GM19467 (cell line): ENCODE measurements around the gene RBL2.
"Not testable (repeated sequence)": the region's sequence is repeated elsewhere in the genome, so short reads cannot be mapped to it uniquely, and the experiment has no call there.

ENCODE experiments used
- ATAC-seq: cut with Tn5 transposase; IDR thresholded peaks from one replicate; pipeline ENCODE4 v1.9.1; 2021; ENCODE audit warnings: mild to moderate bottlenecking, moderate library complexity; ENCODE audit not compliant: unreplicated experiment

The RBL2 gene

GRCh38 chr16:53503270-53503923 is 69.1 kb downstream of the RBL2 start:
- ATAC-seq, result peak; percentile 97

GRCh38 chr16:53503991-53504663 is 69.9 kb downstream of the RBL2 start:
- ATAC-seq, result no peak

GRCh38 chr16:53504665-53505064 is 70.4 kb downstream of the RBL2 start:
- no peak for ATAC-seq

- no peak for ATAC-seq
Observed at GRCh38 chr16:53506254-53506653, 72.0 kb downstream of the RBL2 start.

- no peak for ATAC-seq
Observed at GRCh38 chr16:53507464-53508179, 73.4 kb downstream of the RBL2 start.

GRCh38 chr16:53509906-53510703 is 75.8 kb downstream of the RBL2 start:
- ATAC-seq, result peak; percentile 53

- no peak for ATAC-seq
Observed at GRCh38 chr16:53510704-53511070, 76.4 kb downstream of the RBL2 start.

GRCh38 chr16:53511084-53511402 is 76.8 kb downstream of the RBL2 start:
- no peak for ATAC-seq

GRCh38 chr16:53511403-53512280 is 77.4 kb downstream of the RBL2 start:
- no peak for ATAC-seq

- not testable (repeated sequence) for ATAC-seq
Observed at GRCh38 chr16:53512795-53513194, 78.5 kb downstream of the RBL2 start.

- no peak for ATAC-seq
Observed at GRCh38 chr16:53515259-53515658, 81.0 kb downstream of the RBL2 start.

- no peak for ATAC-seq
Observed at GRCh38 chr16:53515811-53516210, 81.5 kb downstream of the RBL2 start.

GRCh38 chr16:53517851-53518250 is 83.6 kb downstream of the RBL2 start:
- ATAC-seq, result no peak

GRCh38 chr16:53518550-53519416 is 84.5 kb downstream of the RBL2 start:
- ATAC-seq, result peak; percentile 96

GRCh38 chr16:53519417-53520091 is 85.3 kb downstream of the RBL2 start:
- ATAC-seq, result no peak

GRCh38 chr16:53523126-53523804 is 89.0 kb downstream of the RBL2 start:
- no peak for ATAC-seq

GRCh38 chr16:53523971-53524548 is 89.8 kb downstream of the RBL2 start:
- ATAC-seq, result no peak

GRCh38 chr16:53528797-53529196 is 94.5 kb downstream of the RBL2 start:
- ATAC-seq, result no peak
